HEK293 (cell line): ENCODE measurements around the gene SNRPF.

Experiments
- CTCF ChIA-PET: fragments of 350-600 bp; formaldehyde crosslinking; extraction: SDS; loops from one replicate; lab custom pipeline; 2021; ENCODE audit warnings: antibody characterized with exemption; lab: Yijun Ruan, JAX
- POLR2A ChIA-PET: fragments of 300-600 bp; formaldehyde crosslinking; extraction: SDS; loops from one replicate; lab custom pipeline; 2020; ENCODE audit warnings: antibody characterized with exemption, inconsistent platforms; lab: Yijun Ruan, JAX
- H3K27ac ChIP-seq: fragments of 200-500 bp; sonication (Bioruptor generic); 2 replicates; pipeline ENCODE4 v1.5.1; 2014; ENCODE audit warnings: low read depth, low read length, control low read depth, inconsistent platforms; ENCODE audit errors: extremely low read depth
- H3K36me3 ChIP-seq, 2 experiments: fragments of 200-500 bp in 1 of 2; sonication (Bioruptor generic) in 1 of 2; 1 replicate in 1 of 2; 2 replicates in 1 of 2; pipeline ENCODE4 v1.5.1; 2014 to 2017; ENCODE audit warnings: inconsistent platforms in 2 of 2, low read length in 2 of 2; ENCODE audit not compliant: control insufficient read depth in 2 of 2, insufficient read depth in 1 of 2
- H3K4me1 ChIP-seq: fragments of 200-500 bp; sonication (Bioruptor generic); 2 replicates; pipeline ENCODE4 v1.5.1; 2014; ENCODE audit warnings: mild to moderate bottlenecking, low read length, inconsistent platforms; ENCODE audit not compliant: control insufficient read depth, insufficient read depth
- H3K4me3 ChIP-seq: 2 replicates; pipeline ENCODE4 v1.5.1; 2011; ENCODE audit warnings: low read depth, mild to moderate bottlenecking, control low read depth, low read length, moderate library complexity
- H3K9me3 ChIP-seq: fragments of 200-500 bp; sonication (Bioruptor generic); 2 replicates; pipeline ENCODE4 v1.5.1; 2014; ENCODE audit warnings: low read depth, low read length, inconsistent platforms; ENCODE audit not compliant: control insufficient read depth, insufficient read depth
- EGR2 ChIP-seq: fragments of 450-650 bp; formaldehyde crosslinking; IDR thresholded peaks from 2 replicates; pipeline ENCODE4 v1.5.1; 2016; ENCODE audit warnings: low read depth, missing biosample characterization, missing genetic modification characterization
- FEZF1 ChIP-seq: fragments of 450-650 bp; formaldehyde crosslinking; IDR thresholded peaks from 2 replicates; pipeline ENCODE4 v1.5.1; 2016; ENCODE audit warnings: missing biosample characterization, missing genetic modification characterization
- GLI2 ChIP-seq: fragments of 450-650 bp; formaldehyde crosslinking; IDR thresholded peaks from 2 replicates; pipeline ENCODE4; 2017; ENCODE audit warnings: missing biosample characterization, missing genetic modification characterization, low read depth, borderline replicate concordance
- GLI4 ChIP-seq: fragments of 450-650 bp; formaldehyde crosslinking; IDR thresholded peaks from 2 replicates; pipeline ENCODE4 v1.5.1; 2016; ENCODE audit warnings: missing biosample characterization, missing genetic modification characterization
- KLF16 ChIP-seq: fragments of 450-650 bp; formaldehyde crosslinking; IDR thresholded peaks from 2 replicates; pipeline ENCODE4 v1.5.1; 2017; ENCODE audit warnings: missing biosample characterization, missing genetic modification characterization
- SP7 ChIP-seq: fragments of 450-650 bp; formaldehyde crosslinking; IDR thresholded peaks from 2 replicates; pipeline ENCODE4 v1.5.1; 2016; ENCODE audit warnings: missing biosample characterization, missing genetic modification characterization
- ZBTB20 ChIP-seq: fragments of 450-650 bp; formaldehyde crosslinking; IDR thresholded peaks from 2 replicates; pipeline ENCODE4 v1.5.1; 2016; ENCODE audit warnings: missing biosample characterization, missing genetic modification characterization
- ZNF16 ChIP-seq: fragments of 450-650 bp; formaldehyde crosslinking; IDR thresholded peaks from 2 replicates; pipeline ENCODE4 v1.5.1; 2016; ENCODE audit warnings: low read depth, missing biosample characterization, missing genetic modification characterization
- ZNF2 ChIP-seq: fragments of 450-650 bp; formaldehyde crosslinking; IDR thresholded peaks from 2 replicates; pipeline ENCODE4 v1.5.1; 2016; ENCODE audit warnings: missing biosample characterization, missing genetic modification characterization
- ZNF211 ChIP-seq: fragments of 450-650 bp; formaldehyde crosslinking; IDR thresholded peaks from 2 replicates; pipeline ENCODE4 v1.5.1; 2016; ENCODE audit warnings: low read depth, missing biosample characterization, missing genetic modification characterization
- ZNF214 ChIP-seq: fragments of 450-650 bp; formaldehyde crosslinking; IDR thresholded peaks from 2 replicates; pipeline ENCODE4 v1.5.1; 2017; ENCODE audit warnings: missing biosample characterization, mild to moderate bottlenecking, missing genetic modification characterization, borderline replicate concordance
- ZNF221 ChIP-seq: fragments of 450-650 bp; formaldehyde crosslinking; IDR thresholded peaks from 2 replicates; pipeline ENCODE4 v1.5.1; 2017; ENCODE audit warnings: missing biosample characterization, missing genetic modification characterization, borderline replicate concordance
- ZNF239 ChIP-seq: fragments of 450-650 bp; formaldehyde crosslinking; IDR thresholded peaks from 2 replicates; pipeline ENCODE4 v1.5.1; 2016; ENCODE audit warnings: missing biosample characterization, missing genetic modification characterization
- ZNF248 ChIP-seq: fragments of 450-650 bp; formaldehyde crosslinking; IDR thresholded peaks from 2 replicates; pipeline ENCODE4 v1.5.1; 2017; ENCODE audit warnings: missing biosample characterization, missing genetic modification characterization
- ZNF274 ChIP-seq, 2 experiments: fragments of 200-500 bp in 1 of 2; fragments of 450-650 bp in 1 of 2; sonication (Bioruptor generic) in 1 of 2; formaldehyde crosslinking in 1 of 2; IDR thresholded peaks; 2 replicates each; pipeline versions ENCODE4 v1.5.1 to v1.6.1; 2014 to 2016; ENCODE audit warnings: borderline replicate concordance in 1 of 2, inconsistent platforms in 1 of 2, low read length in 1 of 2, missing biosample characterization in 1 of 2, missing genetic modification characterization in 1 of 2
- ZNF292 ChIP-seq: fragments of 450-650 bp; formaldehyde crosslinking; IDR thresholded peaks from 2 replicates; pipeline ENCODE4 v1.5.1; 2016; ENCODE audit warnings: low read depth, missing biosample characterization, missing genetic modification characterization, borderline replicate concordance
- ZNF335 ChIP-seq: fragments of 450-650 bp; formaldehyde crosslinking; conservative IDR thresholded peaks from 2 replicates; pipeline ENCODE4 v1.5.1; 2016; ENCODE audit warnings: missing biosample characterization, missing genetic modification characterization
- ZNF350 ChIP-seq: fragments of 450-650 bp; formaldehyde crosslinking; IDR thresholded peaks from 2 replicates; pipeline ENCODE4 v1.5.0; 2017; ENCODE audit warnings: missing biosample characterization, mild to moderate bottlenecking, missing genetic modification characterization
- ZNF510 ChIP-seq: fragments of 450-650 bp; formaldehyde crosslinking; IDR thresholded peaks from 2 replicates; pipeline ENCODE4 v1.5.1; 2018; ENCODE audit warnings: mild to moderate bottlenecking, missing genetic modification characterization, missing biosample characterization; ENCODE audit not compliant: insufficient replicate concordance
- ZNF530 ChIP-seq: fragments of 450-650 bp; formaldehyde crosslinking; IDR thresholded peaks from 2 replicates; pipeline ENCODE4 v1.5.1; 2016; ENCODE audit warnings: low read depth, missing biosample characterization, missing genetic modification characterization
- ZNF621 ChIP-seq: fragments of 450-650 bp; formaldehyde crosslinking; IDR thresholded peaks from 2 replicates; pipeline ENCODE4 v1.5.1; 2017; ENCODE audit warnings: missing biosample characterization, missing genetic modification characterization
- ZNF664 ChIP-seq: fragments of 450-650 bp; formaldehyde crosslinking; IDR thresholded peaks from 2 replicates; pipeline ENCODE4 v1.5.1; 2016; ENCODE audit warnings: missing biosample characterization, missing genetic modification characterization
- TF ChIP-seq, protein P1 (sequence below): fragments of 450-650 bp; formaldehyde crosslinking; IDR thresholded peaks from 2 replicates; pipeline ENCODE4 v1.5.1; 2016; ENCODE audit warnings: missing biosample characterization, missing genetic modification characterization
- TF ChIP-seq, protein P2 (sequence below): fragments of 450-650 bp; formaldehyde crosslinking; IDR thresholded peaks from 2 replicates; pipeline ENCODE4 v1.5.1; 2016; ENCODE audit warnings: missing biosample characterization, missing genetic modification characterization
- TF ChIP-seq, protein P3 (sequence below): fragments of 450-650 bp; formaldehyde crosslinking; IDR thresholded peaks from 2 replicates; pipeline ENCODE4 v1.5.1; 2017; ENCODE audit warnings: missing biosample characterization, missing genetic modification characterization
- TF ChIP-seq, protein P4 (sequence below): fragments of 450-650 bp; formaldehyde crosslinking; IDR thresholded peaks from 2 replicates; pipeline ENCODE4 v1.5.1; 2016; ENCODE audit warnings: missing biosample characterization, missing genetic modification characterization
- TF ChIP-seq, protein P5 (sequence below): fragments of 450-650 bp; formaldehyde crosslinking; IDR thresholded peaks from 2 replicates; pipeline ENCODE4 v1.5.1; 2016; ENCODE audit warnings: missing biosample characterization, missing genetic modification characterization

SNRPF gene

DNA sequence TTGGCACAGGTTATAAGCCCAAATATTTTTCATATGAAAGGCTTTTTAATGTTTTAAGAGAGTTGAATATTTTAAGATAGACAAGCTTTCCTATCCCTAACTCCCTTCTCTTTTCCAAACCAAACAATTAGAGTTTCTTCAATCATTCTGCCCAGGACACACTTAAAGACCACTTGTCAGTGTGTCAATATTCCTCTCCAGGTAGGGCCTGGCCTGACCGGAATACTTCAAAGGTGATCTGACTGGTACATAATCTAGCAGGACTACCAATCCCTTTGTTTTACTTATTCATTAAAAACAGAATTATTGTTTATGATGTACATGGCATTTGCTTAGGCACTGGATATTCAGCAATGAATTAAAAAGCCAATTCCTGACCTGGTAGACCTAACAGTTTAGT is 24.2 kb upstream of the SNRPF start (continued):
- TF ChIP-seq, protein P1, sequence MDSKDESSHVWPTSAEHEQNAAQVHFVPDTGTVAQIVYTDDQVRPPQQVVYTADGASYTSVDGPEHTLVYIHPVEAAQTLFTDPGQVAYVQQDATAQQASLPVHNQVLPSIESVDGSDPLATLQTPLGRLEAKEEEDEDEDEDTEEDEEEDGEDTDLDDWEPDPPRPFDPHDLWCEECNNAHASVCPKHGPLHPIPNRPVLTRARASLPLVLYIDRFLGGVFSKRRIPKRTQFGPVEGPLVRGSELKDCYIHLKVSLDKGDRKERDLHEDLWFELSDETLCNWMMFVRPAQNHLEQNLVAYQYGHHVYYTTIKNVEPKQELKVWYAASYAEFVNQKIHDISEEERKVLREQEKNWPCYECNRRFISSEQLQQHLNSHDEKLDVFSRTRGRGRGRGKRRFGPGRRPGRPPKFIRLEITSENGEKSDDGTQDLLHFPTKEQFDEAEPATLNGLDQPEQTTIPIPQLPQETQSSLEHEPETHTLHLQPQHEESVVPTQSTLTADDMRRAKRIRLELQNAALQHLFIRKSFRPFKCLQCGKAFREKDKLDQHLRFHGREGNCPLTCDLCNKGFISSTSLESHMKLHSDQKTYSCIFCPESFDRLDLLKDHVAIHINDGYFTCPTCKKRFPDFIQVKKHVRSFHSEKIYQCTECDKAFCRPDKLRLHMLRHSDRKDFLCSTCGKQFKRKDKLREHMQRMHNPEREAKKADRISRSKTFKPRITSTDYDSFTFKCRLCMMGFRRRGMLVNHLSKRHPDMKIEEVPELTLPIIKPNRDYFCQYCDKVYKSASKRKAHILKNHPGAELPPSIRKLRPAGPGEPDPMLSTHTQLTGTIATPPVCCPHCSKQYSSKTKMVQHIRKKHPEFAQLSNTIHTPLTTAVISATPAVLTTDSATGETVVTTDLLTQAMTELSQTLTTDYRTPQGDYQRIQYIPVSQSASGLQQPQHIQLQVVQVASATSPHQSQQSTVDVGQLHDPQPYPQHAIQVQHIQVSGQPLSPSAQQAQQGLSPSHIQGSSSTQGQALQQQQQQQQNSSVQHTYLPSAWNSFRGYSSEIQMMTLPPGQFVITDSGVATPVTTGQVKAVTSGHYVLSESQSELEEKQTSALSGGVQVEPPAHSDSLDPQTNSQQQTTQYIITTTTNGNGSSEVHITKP (tag by site-specific recombination) = no peak
- TF ChIP-seq ZNF239 = no peak
- TF ChIP-seq GLI4 (tag by site-specific recombination) = no peak
- TF ChIP-seq GLI2 (tag by site-specific recombination) = no peak
- no peak for TF ChIP-seq ZNF510

DNA sequence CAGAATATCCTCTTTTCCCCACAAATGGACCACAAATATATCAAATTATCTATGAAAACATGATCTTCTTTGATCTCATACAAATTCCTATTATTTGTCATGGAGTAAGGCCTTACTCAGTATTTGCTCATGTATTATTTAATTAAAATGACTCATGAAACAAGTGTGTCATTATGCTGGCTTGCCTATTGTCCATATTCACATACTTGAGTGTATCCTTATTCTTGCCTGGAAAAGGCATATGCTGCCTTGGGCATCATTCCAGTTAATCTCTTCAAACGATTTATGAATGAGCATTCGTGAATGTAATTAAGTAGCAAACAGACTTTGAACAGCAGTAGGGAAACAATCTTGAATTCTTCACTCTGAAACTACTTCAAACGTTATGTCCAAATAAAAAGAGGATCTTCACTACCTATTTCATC is 22.6 kb upstream of the SNRPF start:
- H3K4me1 ChIP-seq = no peaks in the 10 kb centered on the region
- no peaks in the 10 kb centered on the region for H3K36me3 ChIP-seq
- ChIA-PET POLR2A (no interaction called here), CTCF (interaction anchor here (0.6 to 0.9 kb wide), 2 partner anchors 14 to 31 kb away, joined by 3 to 4 read pairs; no protein-coding TSS in a partner anchor)
- H3K9me3 ChIP-seq = no peaks in the 10 kb centered on the region
- TF ChIP-seq ZNF335 (tag by site-specific recombination) (no peak), ZNF248 (tag by site-specific recombination) (no peak), ZNF214 (tag by site-specific recombination) (no peak), ZNF350 (tag by site-specific recombination) (peak; percentile 49; the same call in 1 of the 2 replicates), ZNF2 (tag by site-specific recombination) (no peak), ZNF221 (no peak), ZNF621 (tag by site-specific recombination) (peak; percentile 20; the same call in 1 of the 2 replicates), KLF16 (no peak), ZNF16 (tag by site-specific recombination) (no peak), SP7 (peak; percentile 53), ZNF274 (IDR thresholded peaks at IDR 0.05; ENCODE audit: low read length) (no peak), ZNF274 (tag by site-specific recombination; IDR thresholded peaks at IDR 0.05; ENCODE audit: borderline replicate concordance) (no peak), ZNF211 (tag by site-specific recombination) (no peak), ZBTB20 (tag by site-specific recombination) (peak; percentile 45; the same call in 1 of the 2 replicates), FEZF1 (tag by site-specific recombination) (peak; percentile 63), EGR2 (tag by site-specific recombination) (no peak), ZNF530 (tag by site-specific recombination) (no peak), ZNF292 (tag by site-specific recombination) (no peak), ZNF664 (peak; percentile 66)
- TF ChIP-seq, protein P2, sequence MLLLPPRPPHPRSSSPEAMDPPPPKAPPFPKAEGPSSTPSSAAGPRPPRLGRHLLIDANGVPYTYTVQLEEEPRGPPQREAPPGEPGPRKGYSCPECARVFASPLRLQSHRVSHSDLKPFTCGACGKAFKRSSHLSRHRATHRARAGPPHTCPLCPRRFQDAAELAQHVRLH (tag by site-specific recombination) = no peak
- TF ChIP-seq, protein P3, sequence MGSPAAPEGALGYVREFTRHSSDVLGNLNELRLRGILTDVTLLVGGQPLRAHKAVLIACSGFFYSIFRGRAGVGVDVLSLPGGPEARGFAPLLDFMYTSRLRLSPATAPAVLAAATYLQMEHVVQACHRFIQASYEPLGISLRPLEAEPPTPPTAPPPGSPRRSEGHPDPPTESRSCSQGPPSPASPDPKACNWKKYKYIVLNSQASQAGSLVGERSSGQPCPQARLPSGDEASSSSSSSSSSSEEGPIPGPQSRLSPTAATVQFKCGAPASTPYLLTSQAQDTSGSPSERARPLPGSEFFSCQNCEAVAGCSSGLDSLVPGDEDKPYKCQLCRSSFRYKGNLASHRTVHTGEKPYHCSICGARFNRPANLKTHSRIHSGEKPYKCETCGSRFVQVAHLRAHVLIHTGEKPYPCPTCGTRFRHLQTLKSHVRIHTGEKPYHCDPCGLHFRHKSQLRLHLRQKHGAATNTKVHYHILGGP (tag by site-specific recombination) = peak; percentile 40; the same call in 1 of the 2 replicates
- TF ChIP-seq, protein P4, sequence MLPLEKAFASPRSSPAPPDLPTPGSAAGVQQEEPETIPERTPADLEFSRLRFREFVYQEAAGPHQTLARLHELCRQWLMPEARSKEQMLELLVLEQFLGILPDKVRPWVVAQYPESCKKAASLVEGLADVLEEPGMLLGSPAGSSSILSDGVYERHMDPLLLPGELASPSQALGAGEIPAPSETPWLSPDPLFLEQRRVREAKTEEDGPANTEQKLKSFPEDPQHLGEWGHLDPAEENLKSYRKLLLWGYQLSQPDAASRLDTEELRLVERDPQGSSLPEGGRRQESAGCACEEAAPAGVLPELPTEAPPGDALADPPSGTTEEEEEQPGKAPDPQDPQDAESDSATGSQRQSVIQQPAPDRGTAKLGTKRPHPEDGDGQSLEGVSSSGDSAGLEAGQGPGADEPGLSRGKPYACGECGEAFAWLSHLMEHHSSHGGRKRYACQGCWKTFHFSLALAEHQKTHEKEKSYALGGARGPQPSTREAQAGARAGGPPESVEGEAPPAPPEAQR (tag by site-specific recombination) = no peak
- TF ChIP-seq, protein P5, sequence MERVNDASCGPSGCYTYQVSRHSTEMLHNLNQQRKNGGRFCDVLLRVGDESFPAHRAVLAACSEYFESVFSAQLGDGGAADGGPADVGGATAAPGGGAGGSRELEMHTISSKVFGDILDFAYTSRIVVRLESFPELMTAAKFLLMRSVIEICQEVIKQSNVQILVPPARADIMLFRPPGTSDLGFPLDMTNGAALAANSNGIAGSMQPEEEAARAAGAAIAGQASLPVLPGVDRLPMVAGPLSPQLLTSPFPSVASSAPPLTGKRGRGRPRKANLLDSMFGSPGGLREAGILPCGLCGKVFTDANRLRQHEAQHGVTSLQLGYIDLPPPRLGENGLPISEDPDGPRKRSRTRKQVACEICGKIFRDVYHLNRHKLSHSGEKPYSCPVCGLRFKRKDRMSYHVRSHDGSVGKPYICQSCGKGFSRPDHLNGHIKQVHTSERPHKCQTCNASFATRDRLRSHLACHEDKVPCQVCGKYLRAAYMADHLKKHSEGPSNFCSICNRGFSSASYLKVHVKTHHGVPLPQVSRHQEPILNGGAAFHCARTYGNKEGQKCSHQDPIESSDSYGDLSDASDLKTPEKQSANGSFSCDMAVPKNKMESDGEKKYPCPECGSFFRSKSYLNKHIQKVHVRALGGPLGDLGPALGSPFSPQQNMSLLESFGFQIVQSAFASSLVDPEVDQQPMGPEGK (tag by site-specific recombination) = no peak
- H3K4me3 ChIP-seq = no peak overlapping the region
- H3K27ac ChIP-seq = no peak overlapping the region
